Cardiac fibroblast (primary cell): ENCODE measurements around the gene DUSP6.

ENCODE experiments used
- DNase-seq, 2 donors: peaks; one replicate each; pipeline versions ENCODE4 v3.0.0 to v3.0.0-alpha.2; 2010; ENCODE audit warnings: low read depth in 2 of 2
- H3K4me3 ChIP-seq, 2 donors: replicated peaks in 1 of 2; 1 replicate in 1 of 2; 2 replicates in 1 of 2; pipeline ENCODE4 v1.5.1; 2011; ENCODE audit warnings: low read depth in 2 of 2, low read length in 2 of 2, mild to moderate bottlenecking in 2 of 2, moderate library complexity in 1 of 2
- CTCF ChIP-seq: IDR thresholded peaks from one replicate; pipeline ENCODE4 v1.5.1; 2011; ENCODE audit warnings: low read depth, mild to moderate bottlenecking, low read length, inconsistent platforms

Gene DUSP6

DNA sequence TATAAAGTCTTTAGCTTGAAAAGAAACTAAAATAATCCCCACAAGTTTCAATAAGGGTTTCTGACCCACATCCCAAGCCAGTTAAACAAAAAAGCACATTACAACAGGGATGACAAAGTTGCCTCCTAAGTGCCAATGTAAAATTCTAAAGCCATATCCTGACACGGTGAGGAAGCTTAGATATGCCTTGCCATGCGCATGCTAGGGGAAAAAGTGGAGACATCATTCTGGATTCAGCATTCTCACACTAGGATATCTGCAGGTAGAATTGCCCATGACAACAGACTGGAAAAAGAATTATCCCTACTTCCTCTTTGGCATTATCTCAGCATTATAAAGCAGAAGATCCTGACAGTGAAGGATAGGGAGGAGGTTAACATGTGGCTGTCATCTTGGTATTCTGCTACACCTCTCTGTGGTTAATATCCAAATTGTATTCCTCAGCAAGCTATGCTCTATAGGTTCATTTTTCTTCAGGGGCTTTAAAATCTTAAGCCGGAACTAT lies 4.9 kb downstream of the DUSP6 start:
- TF ChIP-seq CTCF: no peak
- DNase-seq: peak in 1 of 2 donors; percentile 22
- no peak overlapping the region for H3K4me3 ChIP-seq

DNA sequence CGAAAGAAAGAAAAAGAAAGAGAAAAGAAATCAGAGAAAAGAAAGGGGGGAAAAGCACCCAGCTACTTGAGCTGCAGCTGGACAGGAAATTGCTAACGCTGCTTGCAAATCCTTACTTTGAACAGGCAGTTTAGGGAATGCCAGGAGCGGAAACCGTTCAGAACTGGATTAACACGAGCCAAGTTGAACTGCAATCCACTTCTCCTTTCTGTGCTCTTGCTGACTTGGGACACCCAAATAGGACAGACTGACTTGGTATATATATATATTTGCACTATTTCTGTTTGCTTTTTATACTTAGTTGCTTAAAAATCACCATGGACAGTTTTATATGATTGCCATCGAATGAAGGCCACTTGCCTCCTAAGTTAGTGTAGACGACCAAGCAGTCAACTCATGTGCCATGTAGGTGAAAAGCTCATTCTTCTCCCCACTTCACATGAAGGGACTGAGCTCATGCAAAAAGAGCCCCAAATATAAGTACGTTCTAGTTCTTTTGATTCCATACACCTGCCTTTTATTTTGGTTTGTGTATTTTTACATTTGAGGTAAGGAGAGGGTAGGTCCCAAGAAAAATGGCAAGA lies 5.5 kb downstream of the DUSP6 start:
- peak; percentile 87 to 92 for DNase-seq
- TF ChIP-seq CTCF: no peak
- no peak overlapping the region for H3K4me3 ChIP-seq

GRCh38 chr12:89345830-89346740 lies 6.2 kb downstream of the DUSP6 start:
- DNase-seq: peak; percentile 85 to 87
- TF ChIP-seq CTCF: no peak
- no peak overlapping the region for H3K4me3 ChIP-seq

- no peak for TF ChIP-seq CTCF
- H3K4me3 ChIP-seq: no peak overlapping the region
Measured at GRCh38 chr12:89345376-89345775, 6.9 kb downstream of the DUSP6 start.

DNA sequence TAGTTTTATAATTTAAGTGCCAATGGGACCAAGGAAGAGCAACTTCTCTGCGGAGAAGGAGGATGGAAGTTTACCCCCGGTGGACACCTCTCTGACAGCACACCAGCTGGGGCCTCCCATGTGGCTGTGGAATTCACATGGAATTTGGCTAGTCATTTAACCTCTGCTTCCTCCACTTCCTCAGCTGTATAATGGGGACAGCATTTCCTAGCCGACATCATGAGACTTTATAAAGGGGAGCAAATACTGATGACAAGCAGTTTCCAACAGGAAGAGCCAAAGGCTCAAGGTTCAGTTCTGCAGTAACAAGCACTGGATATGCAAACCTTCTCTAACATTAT lies 7.5 kb downstream of the DUSP6 start:
- no peak overlapping the region for H3K4me3 ChIP-seq
- DNase-seq: no peak
- no peak for TF ChIP-seq CTCF

More at GRCh38 chr12:89345376-89345775, 6.9 kb downstream of the DUSP6 start:
- DNase-seq: no peak

DNA sequence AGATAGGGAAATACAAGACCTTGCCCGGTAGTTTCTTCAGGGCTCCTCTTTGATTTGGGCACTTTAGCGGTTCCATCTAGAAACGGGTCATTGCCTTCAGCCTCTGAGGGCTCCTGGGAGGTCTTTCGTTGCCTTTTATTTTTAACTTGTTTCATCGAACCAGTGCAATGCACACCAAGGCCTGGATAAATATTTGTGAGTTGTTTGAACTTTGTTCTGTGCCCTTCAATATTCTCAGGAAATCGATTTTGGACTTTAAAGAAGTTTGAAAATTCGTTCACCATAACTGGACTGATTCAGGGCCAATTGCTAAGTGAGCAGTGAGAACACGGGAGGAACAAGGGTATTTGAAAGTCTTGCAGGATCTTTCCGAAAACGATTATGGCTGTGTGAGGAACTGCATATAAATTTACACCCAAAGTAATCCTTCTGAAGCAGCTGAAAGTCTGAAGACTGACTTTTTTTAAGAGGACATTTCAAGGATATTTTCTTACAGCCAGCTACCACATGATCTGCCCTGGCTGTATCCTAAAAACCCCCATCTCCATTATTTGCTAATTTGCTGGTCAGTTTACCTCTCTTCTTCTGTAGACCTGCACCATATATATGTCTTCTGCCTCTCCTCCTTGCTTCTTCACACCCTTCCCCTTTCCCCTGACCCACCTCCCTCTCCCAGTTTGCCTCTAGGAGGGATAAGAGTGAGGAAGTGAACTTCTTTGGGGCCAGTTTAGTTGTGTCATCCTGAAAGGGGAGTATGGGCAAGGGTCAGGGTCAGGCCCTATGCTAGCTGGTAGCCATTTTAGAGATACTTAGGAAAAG lies 8.0 kb downstream of the DUSP6 start:
- DNase-seq: no peak
- H3K4me3 ChIP-seq: no peak overlapping the region
- no peak for TF ChIP-seq CTCF
